Measurements from ENCODE around the gene GID4.
A peak's percentile ranks its signal among the peaks of the same experiment; 100 is the strongest.
"Not testable (repeated sequence)": the region's sequence is repeated elsewhere in the genome, so short reads cannot be mapped to it uniquely, and the experiment has no call there.

GID4 gene

DNA sequence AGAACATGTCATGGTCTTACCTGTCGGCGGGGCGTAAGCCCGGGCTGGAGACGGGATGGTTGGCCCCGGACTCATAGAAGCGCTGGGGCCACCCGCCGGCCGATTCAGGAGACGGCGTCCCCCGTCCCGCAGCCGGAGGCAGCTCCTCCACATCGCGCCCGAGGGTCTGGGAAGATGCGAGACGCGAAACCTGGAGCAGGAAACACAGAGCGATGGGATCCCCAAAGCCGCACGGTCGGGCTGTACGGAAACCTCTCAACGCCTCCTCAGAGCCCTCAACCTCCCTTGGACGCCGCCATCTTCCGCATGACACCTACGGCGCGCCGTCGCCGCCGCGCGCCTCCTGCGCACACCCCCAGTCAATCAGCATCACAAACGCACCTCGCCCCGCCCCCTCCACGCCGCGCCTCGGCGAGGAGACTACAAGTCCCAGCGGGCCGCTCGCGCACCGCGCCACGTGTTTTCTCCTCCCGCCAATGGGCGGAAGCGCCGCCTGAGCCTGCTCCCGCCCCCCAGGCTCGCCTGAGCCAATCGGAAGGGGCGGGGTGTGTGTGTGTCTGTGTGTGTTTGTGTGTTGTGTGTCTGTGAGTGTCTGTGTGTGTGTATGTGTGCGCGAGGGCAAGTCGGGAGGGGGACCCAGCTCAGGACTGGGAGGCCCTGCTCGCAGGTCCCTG is at the start of gene GID4, which contains the start of gene ATPAF2:
Gene GID4 (plus strand): TSS at position 548 of the 674 bp plus-strand sequence. CDS start 57 bp downstream, at position 605.
Gene ATPAF2 (minus strand): TSS at position 308 of the 674 bp plus-strand sequence. CDS start 155 bp downstream, at position 153.
- DNase-seq (ENCODE audit: low spot score): peak; percentile 98
- TF ChIP-seq, protein P1, sequence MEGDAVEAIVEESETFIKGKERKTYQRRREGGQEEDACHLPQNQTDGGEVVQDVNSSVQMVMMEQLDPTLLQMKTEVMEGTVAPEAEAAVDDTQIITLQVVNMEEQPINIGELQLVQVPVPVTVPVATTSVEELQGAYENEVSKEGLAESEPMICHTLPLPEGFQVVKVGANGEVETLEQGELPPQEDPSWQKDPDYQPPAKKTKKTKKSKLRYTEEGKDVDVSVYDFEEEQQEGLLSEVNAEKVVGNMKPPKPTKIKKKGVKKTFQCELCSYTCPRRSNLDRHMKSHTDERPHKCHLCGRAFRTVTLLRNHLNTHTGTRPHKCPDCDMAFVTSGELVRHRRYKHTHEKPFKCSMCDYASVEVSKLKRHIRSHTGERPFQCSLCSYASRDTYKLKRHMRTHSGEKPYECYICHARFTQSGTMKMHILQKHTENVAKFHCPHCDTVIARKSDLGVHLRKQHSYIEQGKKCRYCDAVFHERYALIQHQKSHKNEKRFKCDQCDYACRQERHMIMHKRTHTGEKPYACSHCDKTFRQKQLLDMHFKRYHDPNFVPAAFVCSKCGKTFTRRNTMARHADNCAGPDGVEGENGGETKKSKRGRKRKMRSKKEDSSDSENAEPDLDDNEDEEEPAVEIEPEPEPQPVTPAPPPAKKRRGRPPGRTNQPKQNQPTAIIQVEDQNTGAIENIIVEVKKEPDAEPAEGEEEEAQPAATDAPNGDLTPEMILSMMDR (IDR thresholded peaks at IDR 0.05; ENCODE audit: extremely low read depth, insufficient read depth, missing control alignments): no peak
- in situ Hi-C loops (cut with MboI; ENCODE audit: low pct_unique_long_range_greater_than_20kb, low sequenced_read_pairs, unreplicated experiment): loop anchor here (10.0 kb wide), 1 partner anchor 154 kb away; no protein-coding TSS in a partner anchor

DNA sequence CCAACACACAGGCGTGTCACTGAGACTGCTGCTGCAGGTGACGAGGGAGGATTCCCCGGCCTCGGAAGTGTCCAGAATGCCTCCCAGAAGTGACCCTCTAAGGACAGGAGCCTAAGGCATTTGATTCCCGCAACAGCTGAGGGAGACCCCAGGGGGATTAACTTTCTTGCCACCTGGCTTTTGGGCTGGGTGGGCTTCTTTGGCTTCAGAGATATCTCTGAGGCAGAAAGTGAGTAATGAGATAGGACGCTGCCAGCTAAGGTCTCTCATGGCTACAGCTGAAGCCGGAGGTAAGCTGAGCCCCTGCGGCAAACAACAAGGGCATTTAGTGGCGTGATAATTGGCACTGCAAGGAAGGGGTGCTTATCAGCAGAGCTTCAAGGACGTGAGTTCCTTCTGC is 49.6 kb upstream of the GID4 start:
- DNase-seq (ENCODE audit: low spot score): no peak
- TF ChIP-seq, protein P1 (IDR thresholded peaks at IDR 0.05; ENCODE audit: extremely low read depth, insufficient read depth, missing control alignments): no peak
- in situ Hi-C loops (cut with MboI; ENCODE audit: low pct_unique_long_range_greater_than_20kb, low sequenced_read_pairs, unreplicated experiment): no loop called here

DNA sequence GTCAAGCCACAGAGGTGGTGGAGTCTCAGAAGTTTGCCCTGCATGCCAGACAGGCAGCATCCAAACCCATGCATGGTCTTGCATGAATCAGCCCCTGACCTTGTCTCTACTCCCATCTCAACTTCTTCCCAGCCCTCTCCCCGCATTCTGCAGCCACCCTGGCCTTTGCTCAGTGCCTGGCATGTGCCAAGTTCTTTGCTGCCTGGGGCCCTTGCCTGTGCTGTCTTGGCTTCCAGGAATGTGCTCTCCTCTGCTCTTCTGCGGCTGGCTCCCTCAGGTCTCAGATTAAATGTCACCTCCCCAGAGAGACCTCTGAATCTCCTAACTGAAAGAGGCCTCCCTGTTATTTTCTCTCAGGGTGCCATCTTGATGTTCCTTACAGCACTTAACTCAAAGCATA is 48.9 kb upstream of the GID4 start:
- TF ChIP-seq, protein P1 (IDR thresholded peaks at IDR 0.05; ENCODE audit: extremely low read depth, insufficient read depth, missing control alignments): no peak
- no peak for DNase-seq (ENCODE audit: low spot score)
- in situ Hi-C loops (cut with MboI; ENCODE audit: low pct_unique_long_range_greater_than_20kb, low sequenced_read_pairs, unreplicated experiment): no loop called here

DNA sequence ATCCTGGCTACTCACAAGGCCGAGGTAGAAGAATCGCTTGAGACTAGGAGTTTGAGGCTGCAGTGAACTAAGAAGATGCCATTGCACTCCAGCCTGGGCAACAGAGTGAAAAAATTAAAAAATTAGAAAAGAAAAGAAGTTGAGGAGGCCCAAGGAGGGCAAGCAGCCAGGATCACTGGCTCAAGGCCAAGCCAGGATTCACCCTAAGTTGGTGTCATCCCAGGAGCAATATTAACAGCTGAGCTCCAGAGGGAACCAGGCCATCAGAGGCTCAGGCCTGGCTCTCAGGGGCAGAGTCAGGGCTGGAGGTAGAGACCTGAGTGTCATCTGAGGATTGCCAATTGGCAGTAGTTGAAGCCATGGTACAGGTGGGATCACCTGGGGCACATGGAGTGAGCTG is 45.8 kb upstream of the GID4 start:
- TF ChIP-seq, protein P1 (IDR thresholded peaks at IDR 0.05; ENCODE audit: extremely low read depth, insufficient read depth, missing control alignments): no peak
- DNase-seq (ENCODE audit: low spot score): no peak
- in situ Hi-C loops (cut with MboI; ENCODE audit: low pct_unique_long_range_greater_than_20kb, low sequenced_read_pairs, unreplicated experiment): no loop called here

DNA sequence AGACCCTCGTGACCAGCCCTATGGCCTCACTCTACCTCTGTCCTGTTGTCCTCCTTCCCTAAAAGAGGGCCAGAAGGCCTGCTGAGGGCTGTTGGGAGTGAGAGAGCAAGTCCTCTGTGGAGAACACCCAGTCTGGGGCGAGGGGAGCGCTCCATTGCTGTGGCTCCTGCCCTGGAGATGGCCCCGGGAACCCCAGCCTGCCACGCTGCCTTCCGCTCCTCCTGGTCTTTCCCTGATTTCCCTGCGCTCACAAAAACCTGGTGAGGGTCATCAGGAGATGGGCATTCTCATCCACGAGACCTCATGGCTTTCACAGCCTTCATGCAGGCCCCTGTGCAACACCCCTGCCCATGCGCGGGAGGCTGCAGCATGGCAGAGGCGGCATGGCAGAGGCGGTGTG is 45.4 kb upstream of the GID4 start:
- TF ChIP-seq, protein P1 (IDR thresholded peaks at IDR 0.05; ENCODE audit: extremely low read depth, insufficient read depth, missing control alignments): no peak
- no peak for DNase-seq (ENCODE audit: low spot score)
- in situ Hi-C loops (cut with MboI; ENCODE audit: low pct_unique_long_range_greater_than_20kb, low sequenced_read_pairs, unreplicated experiment): no loop called here

DNA sequence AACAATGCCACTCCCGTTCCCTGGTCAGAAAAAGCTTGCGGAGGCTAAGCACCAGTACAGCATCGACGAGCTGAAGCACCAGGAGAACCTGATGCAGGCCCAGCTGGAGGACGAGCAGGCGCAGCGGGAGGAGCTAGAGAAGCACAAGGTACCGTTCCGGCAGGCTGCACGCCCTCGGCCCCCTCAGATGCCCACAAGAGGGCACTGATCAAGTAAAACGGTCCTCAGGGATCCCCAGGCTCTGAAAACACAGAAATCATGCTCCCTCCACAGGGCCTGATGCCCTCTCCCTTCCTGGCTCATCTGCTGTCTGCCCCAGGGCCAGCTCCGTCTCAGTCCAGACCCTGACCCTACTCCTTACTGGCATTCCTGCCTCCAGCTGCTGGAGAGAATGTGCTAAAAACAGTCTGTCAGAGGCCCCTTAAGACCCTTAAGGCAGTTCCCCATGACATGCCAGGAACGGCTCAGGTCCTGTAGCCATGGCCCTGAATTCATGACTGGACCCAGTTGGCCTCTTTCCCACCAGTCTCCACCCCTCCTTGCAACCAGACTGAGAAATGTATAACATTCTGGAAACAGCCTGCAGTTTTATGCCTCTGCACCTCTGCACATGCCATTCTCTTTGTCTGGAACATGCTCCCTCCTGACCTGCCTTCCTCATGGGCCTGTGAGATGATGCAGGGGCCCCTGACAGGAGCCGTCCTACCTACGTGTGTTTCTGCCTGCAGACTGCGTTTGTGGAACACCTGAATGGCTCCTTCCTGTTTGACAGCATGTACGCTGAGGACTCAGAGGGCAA is 44.7 kb upstream of the GID4 start:
- no peak for DNase-seq (ENCODE audit: low spot score)
- in situ Hi-C loops (cut with MboI; ENCODE audit: low pct_unique_long_range_greater_than_20kb, low sequenced_read_pairs, unreplicated experiment): no loop called here

DNA sequence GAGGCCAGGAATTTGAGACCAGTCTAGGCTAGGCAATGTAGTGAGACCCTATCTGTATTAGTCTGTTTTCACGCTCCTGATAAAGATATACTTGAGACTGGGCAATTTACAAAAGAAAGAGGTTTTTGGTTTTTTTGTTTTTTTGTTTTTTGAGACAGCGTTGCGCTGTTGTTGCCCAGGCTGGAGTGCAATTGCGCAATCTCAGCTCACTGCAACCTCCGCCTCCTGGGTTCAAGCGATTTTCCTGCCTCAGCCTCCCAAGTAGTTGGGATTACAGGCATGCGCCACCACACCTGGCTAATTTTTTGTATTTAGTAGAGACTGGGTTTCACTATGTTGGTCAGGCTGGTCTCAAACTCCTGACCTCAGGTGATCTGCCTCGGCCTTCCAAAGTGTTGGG is 43.3 kb upstream of the GID4 start:
- DNase-seq (ENCODE audit: low spot score); in situ Hi-C loops (cut with MboI; ENCODE audit: low pct_unique_long_range_greater_than_20kb, low sequenced_read_pairs, unreplicated experiment): not testable (repeated sequence)

More for the DNA sequence above, 44.7 kb upstream of the GID4 start:
- TF ChIP-seq, protein P1 (IDR thresholded peaks at IDR 0.05; ENCODE audit: extremely low read depth, insufficient read depth, missing control alignments): peak; percentile 18
